MG63 (cell line): Measurements from ENCODE around the gene APBB2. TPM values are rescaled to one million over a fixed set of nuclear protein-coding genes. Genes with fewer than 3 reads are reported as not detected.
A peak's percentile ranks its signal among the peaks of the same experiment; 100 is the strongest.
"Not testable (repeated sequence)": the region's sequence is repeated elsewhere in the genome, so short reads cannot be mapped to it uniquely, and the experiment has no call there.

Source experiments
- DNase-seq: peaks from one replicate; pipeline ENCODE4 v3.0.0-alpha.2; 2020
- H3K27me3 ChIP-seq: fragments of 250-450 bp; sonication (Bioruptor Pico); 2 replicates; pipeline ENCODE4 v1.5.1; 2020; ENCODE audit warnings: mild to moderate bottlenecking, moderate library complexity
- H3K36me3 ChIP-seq: fragments of 250-450 bp; sonication (Bioruptor Pico); 2 replicates; pipeline ENCODE4 v1.5.1; 2020; ENCODE audit warnings: mild to moderate bottlenecking, moderate library complexity
- H3K4me3 ChIP-seq: fragments of 250-450 bp; sonication (Bioruptor Pico); 2 replicates; pipeline ENCODE4 v1.5.1; 2020; ENCODE audit warnings: mild to moderate bottlenecking, moderate library complexity
- H3K9me3 ChIP-seq: fragments of 250-450 bp; sonication (Bioruptor Pico); 2 replicates; pipeline ENCODE4 v1.5.1; 2020; ENCODE audit warnings: mild to moderate bottlenecking, moderate library complexity
- total RNA-seq: library from RNA; depleted of rRNA; stranded (reverse); fragments of >200 nt; shearing (Covaris generic); gene quantifications from 2 replicates; pipeline ENCODE4 v1.2.3, GENCODE V29; 2014; ENCODE audit warnings: low replicate concordance

The APBB2 gene
- total RNA-seq, 1 experiment from 2014 or later: 36.1 TPM

- H3K9me3 ChIP-seq: no peaks in the 10 kb centered on the region
- no peak overlapping the region for H3K4me3 ChIP-seq
- H3K36me3 ChIP-seq: no peaks in the 10 kb centered on the region; the same call in 1 of the 2 replicates
- H3K27me3 ChIP-seq: no peaks in the 10 kb centered on the region
- DNase-seq: no peak
These were observed 200.2 kb downstream of the APBB2 start for GRCh38 chr4:41014158-41014557.

- DNase-seq: no peak
- Histone ChIP-seq H3K36me3 (no peaks in the 10 kb centered on the region; the same call in 1 of the 2 replicates), H3K9me3 (no peaks in the 10 kb centered on the region), H3K4me3 (no peak overlapping the region), H3K27me3 (no peaks in the 10 kb centered on the region)
These were observed 200.6 kb downstream of the APBB2 start for GRCh38 chr4:41013746-41014145.

GRCh38 chr4:41012911-41013310 lies 201.4 kb downstream of the APBB2 start:
- Histone ChIP-seq H3K27me3 (no peaks in the 10 kb centered on the region), H3K4me3 (no peak overlapping the region), H3K9me3 (no peaks in the 10 kb centered on the region), H3K36me3 (no peaks in the 10 kb centered on the region; the same call in 1 of the 2 replicates)
- DNase-seq: no peak

GRCh38 chr4:41012293-41012692 lies 202.0 kb downstream of the APBB2 start:
- DNase-seq: no peak

GRCh38 chr4:41009411-41009810 lies 204.9 kb downstream of the APBB2 start:
- no peak overlapping the region for H3K4me3 ChIP-seq

More at GRCh38 chr4:41012293-41012692, 202.0 kb downstream of the APBB2 start:
- H3K27me3 ChIP-seq: no peaks in the 10 kb centered on the region
- no peaks in the 10 kb centered on the region; the same call in 1 of the 2 replicates for H3K36me3 ChIP-seq
- H3K4me3 ChIP-seq: no peak overlapping the region
- H3K9me3 ChIP-seq: no peaks in the 10 kb centered on the region

GRCh38 chr4:41006141-41006540 lies 208.2 kb downstream of the APBB2 start:
- Histone ChIP-seq H3K9me3 (no peaks in the 10 kb centered on the region), H3K27me3 (no peaks in the 10 kb centered on the region), H3K36me3 (peaks cover 4% of the 10 kb centered on the region; the same call in 1 of the 2 replicates), H3K4me3 (no peak overlapping the region)
- DNase-seq: no peak

More at GRCh38 chr4:41009411-41009810, 204.9 kb downstream of the APBB2 start:
- no peaks in the 10 kb centered on the region for H3K27me3 ChIP-seq
- peaks cover 4% of the 10 kb centered on the region; the same call in 1 of the 2 replicates for H3K36me3 ChIP-seq
- no peak for DNase-seq
- no peaks in the 10 kb centered on the region for H3K9me3 ChIP-seq

GRCh38 chr4:41002309-41002708 lies 212.0 kb downstream of the APBB2 start:
- peaks cover 4% of the 10 kb centered on the region; the same call in 1 of the 2 replicates for H3K36me3 ChIP-seq
- H3K27me3 ChIP-seq: no peaks in the 10 kb centered on the region
- no peak overlapping the region for H3K4me3 ChIP-seq
- H3K9me3 ChIP-seq: peaks cover under 1% of the 10 kb centered on the region; the same call in 1 of the 2 replicates
- DNase-seq: no peak

GRCh38 chr4:41000356-41000755 lies 214.0 kb downstream of the APBB2 start:
- Histone ChIP-seq H3K27me3 (no peaks in the 10 kb centered on the region), H3K36me3 (no peaks in the 10 kb centered on the region), H3K4me3 (no peak overlapping the region), H3K9me3 (peaks cover 2% of the 10 kb centered on the region; the same call in 1 of the 2 replicates)
- no peak for DNase-seq

GRCh38 chr4:40998675-40999358 lies 215.5 kb downstream of the APBB2 start:
- H3K4me3 ChIP-seq: no peak overlapping the region
- H3K27me3 ChIP-seq: no peaks in the 10 kb centered on the region
- H3K36me3 ChIP-seq: no peaks in the 10 kb centered on the region
- peak; percentile 3 for DNase-seq
- H3K9me3 ChIP-seq: peaks cover 2% of the 10 kb centered on the region; the same call in 1 of the 2 replicates

- H3K36me3 ChIP-seq: no peaks in the 10 kb centered on the region
- H3K27me3 ChIP-seq: no peaks in the 10 kb centered on the region
- peaks cover 2% of the 10 kb centered on the region; the same call in 1 of the 2 replicates for H3K9me3 ChIP-seq
- H3K4me3 ChIP-seq: no peak overlapping the region
- no peak for DNase-seq
These were observed 218.5 kb downstream of the APBB2 start for GRCh38 chr4:40995850-40996249.

- H3K27me3 ChIP-seq, H3K36me3 ChIP-seq, H3K4me3 ChIP-seq, H3K9me3 ChIP-seq: not testable (repeated sequence)
- peak; percentile 75 for DNase-seq
These were observed 220.0 kb downstream of the APBB2 start for GRCh38 chr4:40994321-40994720.

GRCh38 chr4:40993296-40993693 lies 221.0 kb downstream of the APBB2 start:
- H3K27me3 ChIP-seq, H3K36me3 ChIP-seq, H3K4me3 ChIP-seq, H3K9me3 ChIP-seq: not testable (repeated sequence)
- DNase-seq: peak; percentile 9

GRCh38 chr4:40992472-40993295 lies 221.7 kb downstream of the APBB2 start:
- Histone ChIP-seq H3K36me3 (no peaks in the 10 kb centered on the region), H3K27me3 (no peaks in the 10 kb centered on the region), H3K4me3 (no peak overlapping the region), H3K9me3 (peaks cover 2% of the 10 kb centered on the region; the same call in 1 of the 2 replicates)
- DNase-seq: peak; percentile 17

- no peaks in the 10 kb centered on the region for H3K27me3 ChIP-seq
- no peak overlapping the region for H3K4me3 ChIP-seq
- no peaks in the 10 kb centered on the region for H3K36me3 ChIP-seq
- no peak for DNase-seq
- no peaks in the 10 kb centered on the region for H3K9me3 ChIP-seq
These were observed 222.4 kb downstream of the APBB2 start for GRCh38 chr4:40991908-40992307.

- peak; percentile 41 for DNase-seq
- no peaks in the 10 kb centered on the region for H3K36me3 ChIP-seq
These were observed 223.5 kb downstream of the APBB2 start for GRCh38 chr4:40990899-40991265.

GRCh38 chr4:40990236-40990898 lies 224.0 kb downstream of the APBB2 start:
- peak; percentile 78 for DNase-seq
- no peak overlapping the region for H3K4me3 ChIP-seq
- no peaks in the 10 kb centered on the region for H3K27me3 ChIP-seq
- H3K36me3 ChIP-seq: no peaks in the 10 kb centered on the region
- H3K9me3 ChIP-seq: no peaks in the 10 kb centered on the region

More at GRCh38 chr4:40990899-40991265, 223.5 kb downstream of the APBB2 start:
- Histone ChIP-seq H3K27me3 (no peaks in the 10 kb centered on the region), H3K4me3 (no peak overlapping the region), H3K9me3 (no peaks in the 10 kb centered on the region)

GRCh38 chr4:40987151-40987550 lies 227.2 kb downstream of the APBB2 start:
- DNase-seq: no peak
- H3K36me3 ChIP-seq: no peaks in the 10 kb centered on the region
- H3K9me3 ChIP-seq: no peaks in the 10 kb centered on the region
- H3K27me3 ChIP-seq: no peaks in the 10 kb centered on the region
- H3K4me3 ChIP-seq: no peak overlapping the region
